GM23338 (cell line): ENCODE measurements around the gene RAD21L1. TPM values are rescaled to one million over a fixed set of nuclear protein-coding genes. Genes with fewer than 3 reads are reported as not detected.

ENCODE experiments used
- ATAC-seq: fragments of 200-7000 bp; cut with Tn5 transposase; 3 replicates; pipeline ENCODE4 v1.9.1; 2020
- DNase-seq: peaks from one replicate; pipeline ENCODE4 v3.0.0-alpha.2; 2015; ENCODE audit warnings: low spot score
- H2AFZ ChIP-seq: fragments of 200-600 bp; sonication (generic); 2 replicates; pipeline ENCODE4 v1.8.0; 2016; ENCODE audit warnings: antibody characterized with exemption, mild to moderate bottlenecking, moderate library complexity
- H3F3A ChIP-seq: fragments of 200-600 bp; sonication (generic); replicated peaks from 2 replicates; pipeline ENCODE4 v1.8.0; 2017; ENCODE audit warnings: antibody characterized with exemption, mixed run types, low read depth
- H3K27ac ChIP-seq: fragments of 200-600 bp; sonication (generic); 2 replicates; pipeline ENCODE4 v1.6.1; 2016; ENCODE audit warnings: low read depth
- H3K27me3 ChIP-seq: fragments of 200-600 bp; sonication (generic); 2 replicates; pipeline ENCODE4 v1.8.0; 2016; ENCODE audit warnings: mild to moderate bottlenecking, mixed run types, moderate library complexity; ENCODE audit not compliant: insufficient read depth
- H3K36me3 ChIP-seq: fragments of 200-600 bp; sonication (generic); 2 replicates; pipeline ENCODE4 v1.8.0; 2016; ENCODE audit warnings: mild to moderate bottlenecking; ENCODE audit not compliant: insufficient read depth
- H3K4me1 ChIP-seq: fragments of 200-600 bp; sonication (generic); 2 replicates; pipeline ENCODE4 v1.8.0; 2016; ENCODE audit warnings: mild to moderate bottlenecking, moderate library complexity; ENCODE audit not compliant: insufficient read depth
- H3K4me2 ChIP-seq: fragments of 200-600 bp; sonication (generic); 2 replicates; pipeline ENCODE4 v1.7.1; 2017; ENCODE audit warnings: mixed run types
- H3K4me3 ChIP-seq: fragments of 200-600 bp; sonication (generic); 2 replicates; pipeline ENCODE4 v1.6.1; 2016; ENCODE audit warnings: mixed run types
- H3K79me2 ChIP-seq: fragments of 200-600 bp; sonication (generic); replicated peaks from 2 replicates; pipeline ENCODE4 v1.8.0; 2017; ENCODE audit warnings: mild to moderate bottlenecking; ENCODE audit not compliant: insufficient read depth
- H3K9me2 ChIP-seq: fragments of 200-600 bp; sonication (generic); 2 replicates; pipeline ENCODE4 v1.8.0; 2017; ENCODE audit not compliant: insufficient read depth
- H4K20me1 ChIP-seq: fragments of 200-600 bp; sonication (generic); replicated peaks from 2 replicates; pipeline ENCODE4 v1.8.0; 2017; ENCODE audit warnings: mild to moderate bottlenecking; ENCODE audit not compliant: insufficient read depth
- H3K27ac Mint-ChIP-seq: 2 replicates; pipeline ENCODE4 v1.8.0; 2020; ENCODE audit warnings: inconsistent platforms, mild to moderate bottlenecking, moderate library complexity, mixed read lengths
- H3K27me3 Mint-ChIP-seq: 3 replicates; pipeline ENCODE4 v1.8.0; 2022; ENCODE audit warnings: low read depth, mild to moderate bottlenecking, moderate library complexity, mixed read lengths, inconsistent platforms; ENCODE audit not compliant: insufficient read depth, poor library complexity
- H3K36me3 Mint-ChIP-seq: 3 replicates; pipeline ENCODE4 v1.8.0; 2021; ENCODE audit warnings: low read depth, mild to moderate bottlenecking, inconsistent platforms, moderate library complexity, mixed read lengths
- H3K4me1 Mint-ChIP-seq: 3 replicates; pipeline ENCODE4 v1.8.0; 2020; ENCODE audit warnings: mild to moderate bottlenecking, inconsistent platforms, mixed read lengths
- H3K4me3 Mint-ChIP-seq: 3 replicates; pipeline ENCODE4 v1.8.0; 2021; ENCODE audit warnings: moderate library complexity, mild to moderate bottlenecking, inconsistent platforms, mixed read lengths
- H3K9me3 Mint-ChIP-seq: 3 replicates; pipeline ENCODE4 v1.8.0; 2020; ENCODE audit warnings: moderate library complexity, mild to moderate bottlenecking, inconsistent platforms, mixed read lengths
- CTCF ChIP-seq, 2 experiments: fragments of 200-600 bp in 1 of 2; sonication (generic) in 1 of 2; conservative IDR thresholded peaks; 2 replicates each; pipeline versions ENCODE4 v1.5.1 to v1.6.1; 2016 to 2017; ENCODE audit warnings: antibody characterized with exemption in 2 of 2, low read depth in 2 of 2, mild to moderate bottlenecking in 2 of 2, moderate library complexity in 1 of 2
- EZH2 ChIP-seq: fragments of 200-600 bp; sonication (generic); IDR thresholded peaks from one replicate; pipeline ENCODE4 v1.8.0; 2017; ENCODE audit warnings: antibody characterized with exemption, mild to moderate bottlenecking, low read depth; ENCODE audit not compliant: unreplicated experiment
- EZH2phosphoT487 ChIP-seq: fragments of 200-600 bp; sonication (generic); IDR thresholded peaks from one replicate; pipeline ENCODE4 v1.8.1; 2018; ENCODE audit warnings: antibody characterized with exemption; ENCODE audit not compliant: unreplicated experiment
- JUNB ChIP-seq: IDR thresholded peaks from one replicate; pipeline ENCODE4 v1.6.1; 2016; ENCODE audit warnings: antibody characterized with exemption; ENCODE audit not compliant: unreplicated experiment
- NANOG ChIP-seq: IDR thresholded peaks from 2 replicates; pipeline ENCODE4 v1.6.1; 2016; ENCODE audit warnings: antibody characterized with exemption, borderline replicate concordance
- POLR2AphosphoS5 ChIP-seq: IDR thresholded peaks from 2 replicates; pipeline ENCODE4 v1.6.1; 2016; ENCODE audit warnings: antibody characterized with exemption, low read depth
- REST ChIP-seq: IDR thresholded peaks from one replicate; pipeline ENCODE4 v1.6.1; 2018; ENCODE audit warnings: antibody characterized with exemption; ENCODE audit not compliant: unreplicated experiment
- ZNF462 ChIP-seq: fragments of 250-450 bp; sonication (Bioruptor Pico); IDR thresholded peaks from 2 replicates; pipeline ENCODE4 v1.5.0; 2020; ENCODE audit warnings: mild to moderate bottlenecking, moderate library complexity
- polyA plus RNA-seq: library from polyadenylated mRNA; unstranded; fragments of >200 nt; fragmentation: Nextera tagmentation; extraction: Ambion mirVana; gene quantifications from 2 replicates; pipeline ENCODE4 v1.2.1, GENCODE V29; 2016
- total RNA-seq: library from RNA; depleted of rRNA; stranded (reverse); fragments of >200 nt; shearing (Covaris generic); gene quantifications from 2 replicates; pipeline ENCODE4 v1.2.3, GENCODE V29; 2014

Gene RAD21L1
- total and polyA plus RNA-seq, 2 experiments from 2014 or later = 0.10 to 0.95 TPM

- Histone ChIP-seq H3K4me3 (no peak overlapping the region), H3F3A (no peaks in the 10 kb centered on the region), H3K79me2 (no peaks in the 10 kb centered on the region), H3K9me2 (no peaks in the 10 kb centered on the region), H4K20me1 (no peaks in the 10 kb centered on the region; the same call in 1 of the 2 replicates), H3K4me1 (peaks cover 10% of the 10 kb centered on the region; the same call in 1 of the 2 replicates), H2AFZ (no peak overlapping the region), H3K4me2 (no peak overlapping the region), H3K36me3 (no peaks in the 10 kb centered on the region), H3K27ac (no peak overlapping the region), H3K27me3 (peaks cover 28% of the 10 kb centered on the region)
- DNase-seq = no peak
- peaks cover 2% of the 10 kb centered on the region; the same call in 1 of the 3 replicates for H3K36me3 Mint-ChIP-seq
- no peak for ATAC-seq
- H3K9me3 Mint-ChIP-seq = peaks cover 5% of the 10 kb centered on the region; the same call in 1 of the 3 replicates
- H3K27ac Mint-ChIP-seq = no peak overlapping the region
- no peak overlapping the region for H3K4me3 Mint-ChIP-seq
- H3K4me1 Mint-ChIP-seq = peaks cover 26% of the 10 kb centered on the region
- peaks cover 26% of the 10 kb centered on the region for H3K27me3 Mint-ChIP-seq
- no peak for TF ChIP-seq EZH2
- no peak for TF ChIP-seq REST
- TF ChIP-seq POLR2AphosphoS5 = no peak
- no peak for TF ChIP-seq JUNB
- TF ChIP-seq ZNF462 (CRISPR knock-in tag) = no peak
- no peak for TF ChIP-seq CTCF (conservative IDR thresholded peaks at IDR 0.05; ENCODE audit: low read depth in 2 of 2)
- TF ChIP-seq EZH2phosphoT487 = no peak
- no peak for TF ChIP-seq NANOG
Observed at GRCh38 chr20:1180949-1181348, 44.9 kb upstream of the RAD21L1 start.
